Lung (tissue), 12 donors: ENCODE results near the gene ADAM10. TPM values are rescaled to one million over a fixed set of nuclear protein-coding genes. Genes with fewer than 3 reads are reported as not detected.

Source experiments
- ATAC-seq: fragments of 200-7000 bp; cut with Tn5 transposase; one replicate; pipeline ENCODE4 v1.9.1; 2020; ENCODE audit warnings: moderate number of reproducible peaks; ENCODE audit not compliant: insufficient read depth, low FRiP score
- DNase-seq, 3 donors: peaks; one replicate each; pipeline ENCODE4 v3.0.0-alpha.2; 2013 to 2017
- H3K27ac ChIP-seq, 2 donors: one replicate each; pipeline ENCODE4 v1.5.1; 2013; ENCODE audit warnings: mild to moderate bottlenecking in 2 of 2, moderate library complexity in 2 of 2, control low read depth in 1 of 2, inconsistent platforms in 1 of 2, low read depth in 1 of 2, low read length in 1 of 2
- H3K27me3 ChIP-seq, 3 donors: one replicate each; pipeline ENCODE4 v1.5.1; 2013; ENCODE audit warnings: low read length in 2 of 3; ENCODE audit not compliant: control insufficient read depth in 3 of 3, insufficient read depth in 3 of 3
- H3K36me3 ChIP-seq, 4 donors: one replicate each; pipeline ENCODE4 v1.5.1; 2013; ENCODE audit warnings: low read length in 4 of 4, mild to moderate bottlenecking in 1 of 4, moderate library complexity in 1 of 4; ENCODE audit not compliant: control insufficient read depth in 4 of 4, insufficient read depth in 4 of 4
- H3K4me1 ChIP-seq, 5 donors: one replicate each; pipeline ENCODE4 v1.5.1; 2013; ENCODE audit warnings: low read length in 5 of 5, mild to moderate bottlenecking in 2 of 5, moderate library complexity in 1 of 5; ENCODE audit not compliant: control insufficient read depth in 5 of 5, insufficient read depth in 5 of 5
- H3K4me3 ChIP-seq: one replicate; pipeline ENCODE4 v1.5.1; 2013; ENCODE audit warnings: mild to moderate bottlenecking, control low read depth, moderate library complexity
- H3K9ac ChIP-seq, 2 donors: one replicate each; pipeline ENCODE4 v1.5.1; 2013; ENCODE audit warnings: low read length in 2 of 2, control low read depth in 1 of 2; ENCODE audit not compliant: insufficient read depth in 1 of 2
- H3K9me3 ChIP-seq, 4 donors: one replicate each; pipeline ENCODE4 v1.5.1; 2013; ENCODE audit warnings: low read length in 3 of 4, mild to moderate bottlenecking in 1 of 4, moderate library complexity in 1 of 4; ENCODE audit not compliant: control insufficient read depth in 4 of 4, insufficient read depth in 3 of 4
- WGBS, 2 donors: extraction: QIAGEN DNeasy Blood & Tissue Kit; methylation state at CpG; one replicate each; pipeline ENCODE4 v1.1.7; 2013; 5-methylcytosine and 5-hydroxymethylcytosine counted together
- polyA plus RNA-seq, 2 donors: library from polyadenylated mRNA; stranded (reverse); fragments of 200-250 nt; gene quantifications; one replicate each; pipeline ENCODE4 v1.2.1, GENCODE V29; 2013
- total RNA-seq, 2 donors: library from RNA; depleted of rRNA in 1 of 2; stranded (reverse); fragments of >200 nt in 1 of 2; gene quantifications; one replicate each; pipeline ENCODE4 v1.2.1, GENCODE V29; 2014 to 2021
- TF ChIP-seq, protein P1 (sequence below): IDR thresholded peaks from 2 replicates; pipeline ENCODE4 v1.5.1; 2012; ENCODE audit warnings: mild to moderate bottlenecking; ENCODE audit errors: control extremely low read depth, extremely low read depth
- donor health status: control.
- donor health status: control.
- donor health status: Bipolar disorder and iron deficiency.
- donor health status: healthy.
- donor health status: DM: yes; HTN: yes; CAD: no.

ADAM10 gene
- total and polyA plus RNA-seq, 4 donors: 9.7 to 274 (median 88.6) TPM

- H3K9me3 ChIP-seq: peaks cover 3 to 12% (median 6%) of the 10 kb centered on the region in 4 donors
- 96 to 100% methylated on average over 1 of the region's 1 CpG for WGBS, 2 donors
Measured at GRCh38 chr15:58616171-58616570, 133.3 kb downstream of the ADAM10 start.

GRCh38 chr15:58611731-58612676 is 137.5 kb downstream of the ADAM10 start:
- ATAC-seq (no peak), DNase-seq (no peak)
- peaks cover 0 to 2% (median 0%) of the 10 kb centered on the region in 5 donors for H3K4me1 ChIP-seq
- peaks cover 7 to 43% (median 16%) of the 10 kb centered on the region in 4 donors for H3K36me3 ChIP-seq
- H3K9ac ChIP-seq: no peak overlapping the region
- H3K9me3 ChIP-seq: peaks cover 3 to 9% (median 6%) of the 10 kb centered on the region in 4 donors
- TF ChIP-seq, protein P1, sequence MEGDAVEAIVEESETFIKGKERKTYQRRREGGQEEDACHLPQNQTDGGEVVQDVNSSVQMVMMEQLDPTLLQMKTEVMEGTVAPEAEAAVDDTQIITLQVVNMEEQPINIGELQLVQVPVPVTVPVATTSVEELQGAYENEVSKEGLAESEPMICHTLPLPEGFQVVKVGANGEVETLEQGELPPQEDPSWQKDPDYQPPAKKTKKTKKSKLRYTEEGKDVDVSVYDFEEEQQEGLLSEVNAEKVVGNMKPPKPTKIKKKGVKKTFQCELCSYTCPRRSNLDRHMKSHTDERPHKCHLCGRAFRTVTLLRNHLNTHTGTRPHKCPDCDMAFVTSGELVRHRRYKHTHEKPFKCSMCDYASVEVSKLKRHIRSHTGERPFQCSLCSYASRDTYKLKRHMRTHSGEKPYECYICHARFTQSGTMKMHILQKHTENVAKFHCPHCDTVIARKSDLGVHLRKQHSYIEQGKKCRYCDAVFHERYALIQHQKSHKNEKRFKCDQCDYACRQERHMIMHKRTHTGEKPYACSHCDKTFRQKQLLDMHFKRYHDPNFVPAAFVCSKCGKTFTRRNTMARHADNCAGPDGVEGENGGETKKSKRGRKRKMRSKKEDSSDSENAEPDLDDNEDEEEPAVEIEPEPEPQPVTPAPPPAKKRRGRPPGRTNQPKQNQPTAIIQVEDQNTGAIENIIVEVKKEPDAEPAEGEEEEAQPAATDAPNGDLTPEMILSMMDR: no peak
- 91 to 93% methylated on average over 6 of the region's 6 CpGs for WGBS, 2 donors
- H3K4me3 ChIP-seq: no peak overlapping the region
- no peak overlapping the region for H3K27ac ChIP-seq
- no peaks in the 10 kb centered on the region for H3K27me3 ChIP-seq

More at GRCh38 chr15:58616171-58616570, 133.3 kb downstream of the ADAM10 start:
- no peak overlapping the region for H3K27ac ChIP-seq
- H3K27me3 ChIP-seq: no peaks in the 10 kb centered on the region
- H3K9ac ChIP-seq: no peak overlapping the region
- DNase-seq (no peak), ATAC-seq (no peak)
- H3K4me3 ChIP-seq: no peak overlapping the region
- peaks cover 7 to 47% (median 12%) of the 10 kb centered on the region in 4 donors for H3K36me3 ChIP-seq
- TF ChIP-seq, protein P1: no peak
- peaks cover 0 to 2% (median 0%) of the 10 kb centered on the region in 5 donors for H3K4me1 ChIP-seq

DNA sequence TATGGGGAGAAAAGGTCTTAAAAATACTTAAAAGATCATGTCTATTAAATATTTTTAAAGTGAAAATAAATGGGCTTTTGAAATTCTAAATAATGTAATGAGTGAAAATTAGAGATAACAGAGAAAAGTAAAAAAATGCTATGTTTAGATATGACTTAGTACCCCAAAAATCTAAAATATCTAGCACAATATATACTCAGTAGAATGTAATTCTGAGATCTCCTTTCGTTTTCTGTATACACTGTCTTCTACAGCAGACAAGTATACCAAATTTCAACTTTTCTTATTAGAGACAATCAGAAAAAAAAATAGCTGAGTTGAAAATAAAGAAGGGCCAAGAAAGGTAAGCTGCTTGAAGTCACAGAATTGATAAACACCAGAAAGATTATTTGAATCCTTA is 140.8 kb downstream of the ADAM10 start:
- ATAC-seq: no peak
- 89 to 90% methylated on average over 1 of the region's 1 CpG for WGBS, 2 donors
- H3K4me1 ChIP-seq: peaks cover 0 to 5% (median 0%) of the 10 kb centered on the region in 5 donors

More for the DNA sequence above, 140.8 kb downstream of the ADAM10 start:
- H3K27me3 ChIP-seq: no peaks in the 10 kb centered on the region
- peaks cover 9 to 18% (median 14%) of the 10 kb centered on the region in 4 donors for H3K36me3 ChIP-seq
- DNase-seq: no peak
- peaks cover 0 to 1% (median under 1%) of the 10 kb centered on the region in 4 donors for H3K9me3 ChIP-seq
- H3K9ac ChIP-seq: no peak overlapping the region
- H3K27ac ChIP-seq: no peak overlapping the region
- TF ChIP-seq, protein P1: no peak
- no peak overlapping the region for H3K4me3 ChIP-seq
